Germinal center (tissue), 1 donor: ENCODE data around the gene AP5Z1.
"Not testable (repeated sequence)": the region's sequence is repeated elsewhere in the genome, so short reads cannot be mapped to it uniquely, and the experiment has no call there.

ENCODE experiments used
- DNase-seq: peaks from one replicate; pipeline ENCODE4 v3.0.0; 2012; ENCODE audit warnings: mixed read lengths, low spot score

Gene AP5Z1

GRCh38 chr7:4802577-4802976 is 27.2 kb downstream of the AP5Z1 start:
- not testable (repeated sequence) for DNase-seq

DNA sequence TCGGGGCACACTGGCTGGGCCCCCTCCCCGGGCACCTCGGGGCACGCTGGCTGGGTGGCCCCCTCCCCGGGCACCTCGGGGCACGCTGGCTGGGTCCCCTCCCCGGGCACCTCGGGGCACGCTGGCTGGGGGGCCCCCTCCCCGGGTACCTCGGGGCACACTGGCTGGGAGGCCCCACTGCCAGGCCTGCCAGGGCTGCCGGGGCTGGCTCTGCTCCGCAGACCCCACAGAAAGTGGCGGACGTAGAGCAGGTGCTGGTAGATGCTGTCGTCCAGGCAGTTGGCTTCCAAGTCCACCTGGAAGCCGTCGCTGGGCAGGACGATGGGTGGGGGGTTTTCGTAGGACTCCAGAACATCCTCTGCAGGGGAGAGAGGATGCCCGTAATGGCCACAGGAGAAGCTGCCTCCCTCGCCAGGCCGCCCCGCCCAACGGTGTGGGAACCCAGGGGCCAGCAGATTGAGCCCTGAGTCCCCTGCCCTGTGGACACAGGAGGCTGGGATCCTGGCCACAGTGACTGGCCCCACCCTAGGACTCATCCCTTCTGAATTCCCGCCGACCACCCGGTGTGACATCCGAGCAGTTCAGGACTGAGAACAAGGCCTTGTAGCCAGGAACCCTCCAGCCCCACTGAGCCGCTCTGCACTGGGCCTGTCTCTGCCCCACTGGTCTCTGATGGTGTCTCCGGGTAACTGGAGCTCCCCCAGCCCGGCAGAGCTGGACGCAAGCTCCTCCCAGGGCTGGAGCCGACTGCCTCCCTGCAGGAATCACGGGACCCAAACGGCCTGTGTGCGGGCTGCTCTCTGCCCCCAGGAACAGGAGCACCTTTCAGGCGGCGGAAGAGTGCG is 28.2 kb downstream of the AP5Z1 start:
- no peak for DNase-seq

GRCh38 chr7:4805110-4805983 is 29.9 kb downstream of the AP5Z1 start:
- no peak for DNase-seq

GRCh38 chr7:4805984-4806300 is 30.5 kb downstream of the AP5Z1 start:
- DNase-seq = no peak

- no peak for DNase-seq
These were observed 31.7 kb downstream of the AP5Z1 start for GRCh38 chr7:4806983-4807597.

GRCh38 chr7:4807598-4808016 is 32.2 kb downstream of the AP5Z1 start:
- DNase-seq = no peak

- no peak for DNase-seq
These were observed 32.6 kb downstream of the AP5Z1 start for GRCh38 chr7:4808026-4808425.

- no peak for DNase-seq
These were observed 33.1 kb downstream of the AP5Z1 start for GRCh38 chr7:4808565-4808964.

DNA sequence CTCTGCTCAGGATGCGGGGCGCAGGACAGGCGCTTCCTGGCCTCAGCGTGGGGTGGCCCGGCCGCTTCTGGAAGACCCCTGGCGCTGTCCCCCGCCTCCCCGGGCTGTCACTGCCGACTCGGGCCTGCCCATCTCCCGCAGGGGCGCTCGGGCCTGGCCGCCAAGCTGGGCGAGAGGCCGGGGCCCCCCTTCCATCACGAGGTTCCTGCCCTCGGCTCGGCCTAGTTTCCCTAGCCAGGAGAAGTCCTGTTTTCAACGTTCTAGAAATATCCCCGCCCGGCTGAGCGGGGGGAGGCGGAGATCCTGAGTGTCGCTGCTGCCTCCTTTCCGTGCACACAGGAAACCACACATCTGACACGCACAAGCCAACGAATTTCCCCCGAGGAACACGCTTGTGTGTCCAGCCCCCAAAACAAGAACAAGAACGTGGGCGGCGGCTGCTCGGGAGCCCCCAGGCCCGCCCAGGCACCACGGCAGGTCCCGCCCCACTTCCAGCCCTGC is 33.7 kb downstream of the AP5Z1 start:
- DNase-seq = no peak

- DNase-seq = no peak
These were observed 34.2 kb downstream of the AP5Z1 start for GRCh38 chr7:4809666-4810065.

- DNase-seq = no peak
These were observed 39.0 kb downstream of the AP5Z1 start for GRCh38 chr7:4814433-4814832.

DNA sequence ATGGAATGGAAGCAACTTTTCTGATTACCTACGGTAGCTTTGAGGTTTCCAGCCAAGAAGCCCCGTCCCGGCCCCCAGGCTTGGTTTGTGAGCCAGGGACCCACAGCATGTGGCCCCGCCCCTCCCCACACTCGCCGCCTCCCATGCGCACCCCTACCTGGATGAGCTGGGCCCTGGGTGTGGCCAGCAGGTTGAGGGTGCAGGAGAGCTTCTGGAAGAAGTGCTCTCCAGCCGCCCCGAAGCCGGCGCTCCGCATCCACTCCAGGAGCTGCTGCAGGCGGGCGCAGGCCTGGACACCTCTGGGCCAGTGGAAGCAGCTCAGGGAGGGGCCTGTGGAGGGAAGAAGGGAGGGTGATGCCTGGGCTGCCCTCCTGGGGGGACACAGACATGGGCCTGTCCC is 39.7 kb downstream of the AP5Z1 start:
- DNase-seq = no peak

DNA sequence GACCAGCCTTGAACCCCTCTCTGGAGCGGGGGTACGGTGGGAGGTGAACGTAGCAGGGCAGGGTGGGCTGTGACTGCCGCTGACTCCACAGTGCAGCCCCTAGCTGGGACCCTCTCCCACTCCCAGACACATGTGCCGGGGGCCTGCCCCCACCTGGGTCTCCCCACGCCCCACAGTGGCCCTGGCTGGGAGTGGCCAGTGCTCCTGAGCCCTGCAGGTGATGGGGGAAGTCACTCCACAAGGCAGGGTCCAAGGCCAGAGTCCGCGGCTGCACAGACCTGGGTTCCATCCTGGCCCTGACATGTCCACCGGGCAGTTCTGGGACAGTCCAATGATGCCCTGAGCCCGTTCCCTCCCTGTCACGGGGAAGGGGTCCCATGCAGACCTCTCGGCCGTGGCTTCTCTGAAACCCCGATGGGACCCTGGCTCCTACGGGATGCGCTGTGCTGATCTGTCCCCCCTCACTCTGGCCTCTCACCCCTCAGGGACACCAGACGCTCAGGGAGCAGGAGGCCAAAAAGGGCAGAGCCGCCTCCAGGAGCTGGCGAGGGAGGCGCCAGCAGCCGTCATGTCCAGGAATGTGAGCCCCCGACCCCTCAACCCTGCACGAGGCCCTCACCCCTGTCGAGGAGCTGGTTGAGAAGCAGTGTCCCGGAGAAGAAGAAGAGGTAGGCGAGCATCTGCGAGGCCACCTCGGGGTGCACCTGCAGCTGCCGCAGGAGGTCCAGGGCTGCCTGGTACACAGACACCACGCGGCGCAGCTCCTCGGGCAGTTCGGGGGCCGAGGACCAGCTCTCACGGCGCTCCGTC is 40.4 kb downstream of the AP5Z1 start:
- DNase-seq = no peak

DNA sequence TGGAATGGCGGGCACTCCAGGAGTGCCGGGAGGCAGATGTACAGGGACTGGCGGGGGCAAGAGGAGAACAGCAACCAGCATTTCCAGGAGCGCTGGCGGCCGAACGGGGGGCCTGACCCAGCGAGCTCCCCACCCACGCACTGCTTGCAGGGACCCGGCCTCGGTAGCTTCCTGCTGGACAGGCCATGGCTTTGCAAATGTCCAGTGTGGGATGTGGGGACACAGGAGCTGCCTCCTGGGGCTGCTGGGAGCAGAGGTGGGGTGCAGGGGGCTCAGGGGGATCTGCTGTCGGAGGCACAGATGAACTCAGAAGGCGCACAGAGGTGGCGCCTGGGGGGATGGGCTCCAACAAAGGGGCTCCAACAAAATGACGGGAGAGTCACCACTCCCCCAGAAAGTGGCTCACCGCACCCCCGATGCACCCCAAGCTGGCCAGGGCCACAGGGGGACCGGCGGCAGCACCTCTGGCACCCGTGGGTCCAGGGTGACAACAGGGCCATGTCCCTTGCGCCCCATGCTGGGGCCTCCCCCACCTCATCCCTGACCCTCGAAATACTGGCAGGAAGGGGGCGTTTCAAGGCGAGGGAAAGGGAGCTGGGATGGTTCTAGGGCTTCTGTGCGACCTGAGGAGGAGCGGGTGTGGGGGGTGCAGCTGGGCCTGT is 41.1 kb downstream of the AP5Z1 start:
- DNase-seq = no peak

GRCh38 chr7:4817178-4817901 is 41.9 kb downstream of the AP5Z1 start:
- DNase-seq = no peak

DNA sequence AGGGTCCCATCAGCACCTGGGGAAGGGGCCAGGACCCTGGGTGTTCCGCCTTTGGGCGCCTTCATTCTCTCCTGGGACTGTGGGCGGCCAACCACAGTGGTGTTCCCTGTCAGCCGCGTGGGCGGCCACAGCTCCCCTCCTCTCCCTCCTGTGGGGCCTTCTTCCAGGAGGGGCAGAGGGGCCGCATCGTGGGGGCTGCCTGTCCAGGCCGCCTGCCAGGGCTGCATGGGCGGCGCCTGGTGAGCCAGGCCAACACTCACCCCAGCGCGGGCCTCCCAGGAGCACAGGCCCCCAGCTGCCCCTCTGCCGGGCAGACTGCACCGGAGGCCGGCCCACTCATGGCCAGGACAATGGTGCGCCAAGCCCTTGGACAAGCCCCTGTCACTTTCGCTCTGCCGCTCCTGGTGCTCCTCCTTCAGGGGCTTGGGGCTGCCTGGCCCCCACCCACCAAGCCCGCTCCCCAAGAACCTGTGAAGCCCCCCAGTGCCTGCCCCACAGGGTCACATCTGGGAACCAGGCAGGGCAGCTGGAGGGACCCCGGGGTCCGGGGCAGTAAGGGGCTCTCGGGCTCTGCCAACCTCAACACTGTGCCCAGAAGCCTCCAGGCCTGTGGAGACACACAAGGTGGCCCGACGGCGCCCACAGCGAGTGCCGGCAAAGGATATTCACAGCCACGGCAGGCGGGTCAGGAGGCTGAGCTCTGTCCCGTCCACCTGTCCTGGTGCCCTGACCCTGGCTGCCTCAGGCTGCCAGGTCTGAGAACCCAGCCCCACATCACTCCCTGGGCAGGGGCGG is 42.8 kb downstream of the AP5Z1 start:
- DNase-seq = no peak

DNA sequence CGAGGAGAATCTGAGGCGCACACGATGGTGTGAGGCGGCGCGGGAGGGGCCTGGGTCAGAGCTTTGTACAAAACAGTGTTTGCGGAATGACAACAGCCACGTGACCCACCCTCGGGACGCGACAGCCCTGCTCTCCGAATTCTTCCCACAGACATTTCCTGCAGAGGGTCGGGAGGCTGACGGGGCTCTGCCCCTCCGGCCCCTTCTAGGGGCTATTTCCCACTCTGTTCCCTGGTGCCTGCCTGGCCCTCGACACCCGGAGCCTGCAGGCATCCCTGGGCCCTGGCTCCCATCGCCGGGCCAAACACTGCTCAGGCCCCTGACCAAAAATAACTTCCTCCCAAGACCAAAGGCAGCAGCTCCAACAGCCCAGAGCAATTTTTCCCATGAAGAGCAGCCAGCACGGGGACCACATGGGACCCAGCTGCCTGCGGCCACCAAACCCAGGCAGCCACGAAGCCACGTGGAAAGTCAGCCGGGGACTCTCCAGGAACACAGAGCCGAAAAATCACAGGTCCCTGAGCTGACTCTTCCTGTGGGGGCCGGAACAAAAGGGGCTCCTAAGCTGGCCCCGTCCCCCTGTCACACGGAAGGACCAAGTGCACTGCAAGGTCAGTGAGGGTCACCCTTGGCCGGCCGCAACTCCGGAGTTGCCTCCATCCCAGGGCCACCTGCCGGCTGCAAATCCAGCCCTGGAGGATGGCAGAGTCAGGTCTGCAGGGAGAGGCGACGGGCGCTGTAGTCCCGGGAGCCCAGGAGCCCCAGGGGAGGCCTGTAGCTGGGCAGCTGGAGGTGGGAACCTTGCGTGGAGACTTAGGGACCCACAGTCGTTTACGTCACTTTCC is 44.4 kb downstream of the AP5Z1 start:
- DNase-seq = no peak

GRCh38 chr7:4820405-4820966 is 45.1 kb downstream of the AP5Z1 start:
- DNase-seq = no peak
